K562 (cell line): Measurements from ENCODE around the gene SCN4A. TPM values are rescaled to one million over a fixed set of nuclear protein-coding genes. Genes with fewer than 3 reads are reported as not detected.

ENCODE experiments used
- ATAC-seq: fragments of 200-7000 bp; cut with Tn5 transposase; 3 replicates; pipeline ENCODE4 v1.9.1; 2020; ENCODE audit warnings: moderate library complexity
- BruUV-seq: library from RNA; stranded (reverse); fragments of 400-500 nt; replicated peaks from 2 replicates; lab custom pipeline; 2021; lab: Mats Ljungman, UMichigan
- CTCF ChIA-PET: fragments of 300-600 bp; formaldehyde crosslinking; extraction: SDS; loops from one replicate; lab custom pipeline; 2021; ENCODE audit warnings: low intra/inter-chr PET ratio; lab: Yijun Ruan, JAX
- POLR2A ChIA-PET: fragments of 300-600, 350-650 bp; sonication (Branson Sonifier 250); formaldehyde crosslinking; extraction: SDS; loops from one replicate; lab custom pipeline; 2021; ENCODE audit warnings: antibody characterized with exemption, inconsistent platforms; lab: Yijun Ruan, JAX
- DNase-seq, 4 experiments: peaks; one replicate each; pipeline versions ENCODE4 v3.0.0 to v3.0.0-alpha.2; 2011 to 2018; ENCODE audit warnings: low spot score in 3 of 4, mixed read lengths in 3 of 4; ENCODE audit errors: extremely low read depth in 1 of 4
- FAIRE-seq: peaks from 2 replicates; lab custom pipeline; 2011; peaks lifted over from hg19 to GRCh38; lab: Jason Lieb, UNC
- H2AFZ ChIP-seq: 2 replicates; pipeline ENCODE4 v1.6.0; 2011; ENCODE audit warnings: low read depth, low read length, control low read depth, inconsistent platforms
- H3K27ac ChIP-seq: fragments of 200-600 bp; 3 replicates; pipeline ENCODE4 v1.8.0; 2011; ENCODE audit warnings: low read depth, mild to moderate bottlenecking, control low read depth, inconsistent platforms, low read length, moderate library complexity, mixed read lengths; ENCODE audit errors: extremely low read depth
- H3K27me3 ChIP-seq, 2 experiments: fragments of 300-600 bp in 1 of 2; 2 replicates in 1 of 2; 3 replicates in 1 of 2; pipeline versions ENCODE4 v1.6.0 to v1.8.0; 2011; ENCODE audit warnings: inconsistent platforms in 2 of 2, low read length in 2 of 2, mild to moderate bottlenecking in 1 of 2, mixed read lengths in 1 of 2, moderate library complexity in 1 of 2; ENCODE audit not compliant: control insufficient read depth in 2 of 2, insufficient read depth in 2 of 2
- H3K36me3 ChIP-seq: fragments of 300-600 bp; 3 replicates; pipeline ENCODE4 v1.8.0; 2011; ENCODE audit warnings: mild to moderate bottlenecking, low read length, inconsistent platforms; ENCODE audit not compliant: control insufficient read depth, insufficient read depth
- H3K4me1 ChIP-seq, 2 experiments: fragments of 200-600 bp in 1 of 2; replicated peaks in 1 of 2; 2 replicates in 1 of 2; 3 replicates in 1 of 2; pipeline versions ENCODE4 v1.5.1 to v1.8.0; 2011; ENCODE audit warnings: inconsistent platforms in 2 of 2, low read length in 2 of 2, mild to moderate bottlenecking in 1 of 2, mixed read lengths in 1 of 2, moderate library complexity in 1 of 2; ENCODE audit not compliant: control insufficient read depth in 2 of 2, insufficient read depth in 2 of 2
- H3K4me2 ChIP-seq: 2 replicates; pipeline ENCODE4 v1.6.1; 2011; ENCODE audit warnings: low read length, control low read depth, inconsistent platforms, mixed read lengths; ENCODE audit not compliant: insufficient read depth
- H3K4me3 ChIP-seq: fragments of 200-600 bp; sonication (generic), shearing (Covaris generic); 2 replicates; pipeline ENCODE4 v1.5.1; 2016; ENCODE audit warnings: control low read depth, inconsistent platforms
- H3K79me2 ChIP-seq: fragments of 200-600 bp; 3 replicates; pipeline ENCODE4 v1.8.0; 2011; ENCODE audit warnings: low read length, inconsistent platforms; ENCODE audit not compliant: control insufficient read depth, insufficient read depth
- H3K9ac ChIP-seq, 2 experiments: 2 replicates each; pipeline versions ENCODE4 v1.6.0 to v1.6.1; 2011; ENCODE audit warnings: low read depth in 2 of 2, low read length in 2 of 2, control low read depth in 1 of 2, inconsistent platforms in 1 of 2, mild to moderate bottlenecking in 1 of 2, mixed read lengths in 1 of 2; ENCODE audit not compliant: insufficient read depth in 1 of 2
- H3K9me1 ChIP-seq: one replicate; pipeline ENCODE4 v1.6.0; 2011; ENCODE audit warnings: inconsistent platforms, mild to moderate bottlenecking, low read length, moderate library complexity; ENCODE audit not compliant: control insufficient read depth, insufficient read depth
- H3K9me3 ChIP-seq: replicated peaks from 2 replicates; pipeline ENCODE4 v1.5.1; 2011; ENCODE audit warnings: low read depth, low read length, inconsistent platforms; ENCODE audit not compliant: control insufficient read depth, insufficient read depth
- H4K20me1 ChIP-seq: replicated peaks from 2 replicates; pipeline ENCODE4 v1.6.1; 2011; ENCODE audit warnings: low read length, inconsistent platforms, mixed read lengths; ENCODE audit not compliant: control insufficient read depth, insufficient read depth
- CBFA2T3 ChIP-seq: fragments of 450-650 bp; IDR thresholded peaks from 2 replicates; pipeline ENCODE4 v1.6.1; 2017
- HDAC8 ChIP-seq: fragments of 450-650 bp; IDR thresholded peaks from 2 replicates; pipeline ENCODE4 v1.6.1; 2016; ENCODE audit warnings: mild to moderate bottlenecking, missing genetic modification characterization, moderate library complexity, missing compliant biosample characterization
- MAFF ChIP-seq: IDR thresholded peaks from 2 replicates; pipeline ENCODE4 v1.6.1; 2012; ENCODE audit warnings: low read length, improper control_type of control experiment
- NCOA4 ChIP-seq: fragments of 450-650 bp; IDR thresholded peaks from 2 replicates; pipeline ENCODE4 v1.6.1; 2018; ENCODE audit warnings: mild to moderate bottlenecking; ENCODE audit not compliant: partially characterized antibody
- RB1 ChIP-seq: fragments of 450-650 bp; IDR thresholded peaks from 2 replicates; pipeline ENCODE4 v1.6.1; 2017; ENCODE audit warnings: low read depth, mild to moderate bottlenecking
- RFX5 ChIP-seq: IDR thresholded peaks from 2 replicates; pipeline ENCODE4 v1.6.1; 2011; ENCODE audit warnings: low read depth, mild to moderate bottlenecking, improper control_type of control experiment, low read length
- WGBS: fragments of 100-300 bp; shearing (Covaris generic); methylation state at CpG from one replicate; pipeline ENCODE4 v1.1.6; 2016; ENCODE audit warnings: low coverage, mixed read lengths; ENCODE audit not compliant: insufficient coverage; ENCODE audit errors: missing lambda C conversion rate; 5-methylcytosine and 5-hydroxymethylcytosine counted together
- in situ Hi-C: fragments of 300-500 bp; cut with MboI; formaldehyde crosslinking; loops from 4 replicates; pipeline ENCODE4 v1.15.0; 2018; ENCODE audit warnings: inconsistent platforms, mixed read lengths
- intact Hi-C: fragments of 100-400 bp; cut with micrococcal nuclease; formaldehyde crosslinking; loops from 2 replicates; pipeline ENCODE4 v1.14.2; 2022
- polyA plus RNA-seq, 8 experiments: library from polyadenylated mRNA; depleted of rRNA in 4 of 8; stranded (reverse) in 5 of 8; unstranded in 3 of 8; fragments of >200 nt; fragmentation: Nextera tagmentation in 2 of 8; fragmentation: Illumina TruSeq in 1 of 8; extraction: Ambion mirVana in 2 of 8; extraction: Trizol in 1 of 8; gene quantifications; 2 replicates each; pipeline versions ENCODE4 v1.2.1 to v1.2.3, GENCODE V29; 2011 to 2014; ENCODE audit warnings: inconsistent platforms in 1 of 8, missing spikeins in 1 of 8
- total RNA-seq, 7 experiments: library from RNA; depleted of rRNA in 6 of 7; stranded (reverse); fragments of >200 nt in 6 of 7; fragmentation: Illumina TruSeq in 2 of 7; extraction: Trizol in 2 of 7; gene quantifications; 2 replicates each; pipeline versions ENCODE4 v1.2.1 to v1.2.3, GENCODE V29; 2011 to 2021; ENCODE audit warnings: low replicate concordance in 1 of 7
- TF ChIP-seq, protein P1 (sequence below): fragments of 450-650 bp; IDR thresholded peaks from 2 replicates; pipeline ENCODE4 v1.6.1; 2016; ENCODE audit warnings: low read depth

The SCN4A gene
- total and polyA plus RNA-seq, 9 of the 15 experiments (the other 6 are each of a cell fraction or from before 2014, with no cell fraction given): 0.29 to 2.6 (median 1.4) TPM

DNA sequence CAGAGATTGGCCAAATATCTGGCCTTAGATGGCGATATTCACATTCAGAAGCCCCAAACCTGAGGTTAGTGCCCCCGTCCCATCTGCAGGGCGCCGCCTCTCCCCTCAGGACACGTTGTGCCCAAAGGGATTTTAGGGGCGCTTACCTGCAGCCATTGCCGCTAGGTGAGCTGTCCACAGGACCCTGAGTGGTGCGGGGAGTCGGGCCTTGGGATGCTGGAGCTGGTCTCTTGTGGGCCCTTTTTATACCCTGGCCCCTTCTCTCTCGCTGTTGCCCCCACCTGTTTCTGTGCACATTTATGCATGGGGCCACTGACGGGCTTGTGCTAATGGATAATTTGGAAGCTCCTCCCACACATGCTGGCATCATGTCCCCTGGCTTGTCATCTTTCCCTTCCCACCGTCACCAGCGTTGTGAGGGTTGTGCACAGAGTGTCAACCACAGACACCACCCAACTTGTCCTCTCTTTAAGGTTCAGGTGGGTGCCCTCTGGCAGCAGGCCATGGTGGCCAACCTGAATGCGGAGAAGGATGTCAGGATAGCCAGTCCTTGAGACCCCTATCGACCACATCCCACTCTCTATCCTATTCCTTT lies 61.6 kb downstream of the SCN4A start, which contains the start of gene CSHL1:
CSHL1 (minus strand) TSS at position 218 of the 595 bp plus-strand sequence; CDS start at position 156, 62 bp downstream.
- ATAC-seq (no peak), FAIRE-seq (no peak), DNase-seq (no peak)
- Histone ChIP-seq H3K4me2 (no peak within 1 kb of the TSS), H3K4me3 (no peak within 1 kb of the TSS), H3K36me3 (no peaks in the 10 kb centered on the region), H2AFZ (no peak within 1 kb of the TSS), H3K9ac (no peak within 1 kb of the TSS), H3K9me1 (no peaks in the 10 kb centered on the region), H3K79me2 (no peaks in the 10 kb centered on the region), H3K27me3 (peaks cover 9 to 30% of the 10 kb centered on the region in 2 experiments; a peak in 4 of 5 replicates), H3K9me3 (no peaks in the 10 kb centered on the region)
- no TSS peak for BruUV-seq
- POLR2A ChIA-PET: interaction anchor here (0.6 to 1.0 kb wide), 2 partner anchors 9 to 234 kb away, joined by 3 to 4 read pairs; no protein-coding TSS in a partner anchor
- WGBS: 16% methylated on average over 15 of the region's 15 CpGs
- TF ChIP-seq HDAC8 (tag): no peak
- TF ChIP-seq CBFA2T3: no peak
- TF ChIP-seq RFX5: no peak
- TF ChIP-seq MAFF: no peak
- TF ChIP-seq RB1: no peak
- TF ChIP-seq, protein P1, sequence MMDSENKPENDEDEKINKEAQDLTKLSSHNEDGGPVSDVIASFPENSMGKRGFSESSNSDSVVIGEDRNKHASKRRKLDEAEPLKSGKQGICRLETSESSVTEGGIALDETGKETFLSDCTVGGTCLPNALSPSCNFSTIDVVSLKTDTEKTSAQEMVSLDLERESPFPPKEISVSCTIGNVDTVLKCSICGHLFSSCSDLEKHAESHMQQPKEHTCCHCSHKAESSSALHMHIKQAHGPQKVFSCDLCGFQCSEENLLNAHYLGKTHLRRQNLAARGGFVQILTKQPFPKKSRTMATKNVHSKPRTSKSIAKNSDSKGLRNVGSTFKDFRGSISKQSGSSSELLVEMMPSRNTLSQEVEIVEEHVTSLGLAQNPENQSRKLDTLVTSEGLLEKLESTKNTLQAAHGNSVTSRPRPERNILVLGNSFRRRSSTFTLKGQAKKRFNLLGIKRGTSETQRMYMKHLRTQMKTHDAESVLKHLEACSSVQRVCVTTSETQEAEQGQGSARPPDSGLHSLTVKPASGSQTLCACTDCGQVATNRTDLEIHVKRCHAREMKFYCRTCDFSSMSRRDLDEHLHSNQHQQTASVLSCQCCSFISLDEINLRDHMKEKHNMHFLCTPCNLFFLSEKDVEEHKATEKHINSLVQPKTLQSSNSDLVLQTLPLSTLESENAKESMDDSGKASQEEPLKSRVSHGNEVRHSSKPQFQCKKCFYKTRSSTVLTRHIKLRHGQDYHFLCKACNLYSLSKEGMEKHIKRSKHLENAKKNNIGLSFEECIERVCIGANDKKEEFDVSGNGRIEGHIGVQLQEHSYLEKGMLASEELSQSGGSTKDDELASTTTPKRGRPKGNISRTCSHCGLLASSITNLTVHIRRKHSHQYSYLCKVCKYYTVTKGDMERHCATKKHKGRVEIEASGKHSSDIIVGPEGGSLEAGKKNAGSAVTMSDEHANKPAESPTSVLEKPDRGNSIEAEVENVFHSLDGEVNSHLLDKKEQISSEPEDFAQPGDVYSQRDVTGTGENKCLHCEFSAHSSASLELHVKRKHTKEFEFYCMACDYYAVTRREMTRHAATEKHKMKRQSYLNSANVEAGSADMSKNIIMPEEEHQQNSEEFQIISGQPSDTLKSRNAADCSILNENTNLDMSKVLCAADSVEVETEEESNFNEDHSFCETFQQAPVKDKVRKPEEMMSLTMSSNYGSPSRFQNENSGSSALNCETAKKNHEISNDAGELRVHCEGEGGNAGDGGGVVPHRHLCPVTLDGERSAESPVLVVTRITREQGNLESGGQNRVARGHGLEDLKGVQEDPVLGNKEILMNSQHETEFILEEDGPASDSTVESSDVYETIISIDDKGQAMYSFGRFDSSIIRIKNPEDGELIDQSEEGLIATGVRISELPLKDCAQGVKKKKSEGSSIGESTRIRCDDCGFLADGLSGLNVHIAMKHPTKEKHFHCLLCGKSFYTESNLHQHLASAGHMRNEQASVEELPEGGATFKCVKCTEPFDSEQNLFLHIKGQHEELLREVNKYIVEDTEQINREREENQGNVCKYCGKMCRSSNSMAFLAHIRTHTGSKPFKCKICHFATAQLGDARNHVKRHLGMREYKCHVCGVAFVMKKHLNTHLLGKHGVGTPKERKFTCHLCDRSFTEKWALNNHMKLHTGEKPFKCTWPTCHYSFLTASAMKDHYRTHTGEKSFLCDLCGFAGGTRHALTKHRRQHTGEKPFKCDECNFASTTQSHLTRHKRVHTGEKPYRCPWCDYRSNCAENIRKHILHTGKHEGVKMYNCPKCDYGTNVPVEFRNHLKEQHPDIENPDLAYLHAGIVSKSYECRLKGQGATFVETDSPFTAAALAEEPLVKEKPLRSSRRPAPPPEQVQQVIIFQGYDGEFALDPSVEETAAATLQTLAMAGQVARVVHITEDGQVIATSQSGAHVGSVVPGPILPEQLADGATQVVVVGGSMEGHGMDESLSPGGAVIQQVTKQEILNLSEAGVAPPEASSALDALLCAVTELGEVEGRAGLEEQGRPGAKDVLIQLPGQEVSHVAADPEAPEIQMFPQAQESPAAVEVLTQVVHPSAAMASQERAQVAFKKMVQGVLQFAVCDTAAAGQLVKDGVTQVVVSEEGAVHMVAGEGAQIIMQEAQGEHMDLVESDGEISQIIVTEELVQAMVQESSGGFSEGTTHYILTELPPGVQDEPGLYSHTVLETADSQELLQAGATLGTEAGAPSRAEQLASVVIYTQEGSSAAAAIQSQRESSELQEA: no peak
- TF ChIP-seq NCOA4: no peak
- TF ChIP-seq, all 486 proteins: peak for 0
- CTCF ChIA-PET: interaction anchor here (1.2 kb wide), 1 partner anchor 115 kb away, joined by 3 read pairs; no protein-coding TSS in a partner anchor
- intact Hi-C loops (loop anchor here (10.0 kb wide), 1 partner anchor 374 kb away; no protein-coding TSS in a partner anchor), in situ Hi-C loops (loop anchor here (5.0 to 10.0 kb wide), 3 partner anchors 114 to 374 kb away; partner anchors contain the start of genes ERN1 and ICAM2)
- Histone ChIP-seq H3K4me1 (no peaks in the 10 kb centered on the region), H4K20me1 (0 out of 2 replicates have a peak, but pooled peaks cover 3% of the 10 kb centered on the region), H3K27ac (no peak within 1 kb of the TSS)
